Keratinocyte (primary cell): ENCODE results near the gene GPR15LG.

Experiments used
- CTCF ChIP-seq, 3 experiments: IDR thresholded peaks in 1 of 3; conservative IDR thresholded peaks in 1 of 3; optimal IDR thresholded peaks in 1 of 3; 2 replicates in 2 of 3; 3 replicates in 1 of 3; pipeline versions ENCODE3 to v1.5.1; 2011; ENCODE audit warnings: low read length in 3 of 3, mild to moderate bottlenecking in 3 of 3, moderate library complexity in 2 of 3, control low read depth in 1 of 3, inconsistent platforms in 1 of 3; ENCODE audit not compliant: insufficient read depth in 2 of 3; ENCODE audit errors: extremely low read depth in 1 of 3
- EZH2 ChIP-seq: IDR thresholded peaks from one replicate; pipeline ENCODE4 v1.6.1; 2012; ENCODE audit warnings: inconsistent platforms, mild to moderate bottlenecking, low read length, moderate library complexity

GRCh38 chr10:84126785-84127167 lies 46.8 kb upstream of the GPR15LG start:
- no peak for TF ChIP-seq CTCF (optimal IDR thresholded peaks at IDR 0.05 in 1 of 3, IDR thresholded peaks at IDR 0.05 in 1 of 3, conservative IDR thresholded peaks at IDR 0.05 in 1 of 3; ENCODE audit: extremely low read depth in 1 of 3, insufficient read depth in 2 of 3, low read length in 3 of 3)
- TF ChIP-seq EZH2 = no peak
